HCT116 (cell line): ENCODE data around the gene ZDHHC1. TPM values are rescaled to one million over a fixed set of nuclear protein-coding genes. Genes with fewer than 3 reads are reported as not detected.

Experiments used
- ATAC-seq: fragments of 200-7000 bp; cut with Tn5 transposase; 2 replicates; pipeline ENCODE4 v1.9.1; 2020; ENCODE audit warnings: mild to moderate bottlenecking, moderate library complexity
- BruUV-seq: library from RNA; stranded (reverse); fragments of 400-500 nt; replicated peaks from 2 replicates; lab custom pipeline; 2021; lab: Mats Ljungman, UMichigan
- CTCF ChIA-PET: fragments of 300-600 bp; sonication (Branson Sonifier 250); formaldehyde crosslinking; loops from one replicate; lab custom pipeline; 2021; ENCODE audit warnings: antibody characterized with exemption; lab: Charles Lee
- POLR2A ChIA-PET: fragments of 300-600, 350-600 bp; sonication (Branson Sonifier 250); formaldehyde crosslinking; loops from one replicate; lab custom pipeline; 2021; ENCODE audit warnings: antibody characterized with exemption; lab: Charles Lee
- RAD21 ChIA-PET, 2 experiments: fragments of 300-600 bp; sonication (Branson Sonifier 250); formaldehyde crosslinking; loops; one replicate each; lab custom pipeline; 2023; ENCODE audit warnings: low total read pairs in 2 of 2; ENCODE audit not compliant: uncharacterized antibody in 2 of 2, unreplicated experiment in 2 of 2, low non-redundant PET in 1 of 2; lab: Charles Lee
- DNase-seq: peaks from one replicate; pipeline ENCODE4 v3.0.0-alpha.2; 2010; ENCODE audit warnings: low read depth, low spot score
- H2AFZ ChIP-seq: fragments of 200-600 bp; shearing (Covaris generic), sonication (generic); 2 replicates; pipeline ENCODE4 v1.6.1; 2017; ENCODE audit warnings: low read depth, mixed run types, mixed read lengths, antibody characterized with exemption, low read length; ENCODE audit not compliant: poor library complexity, severe bottlenecking
- H3K27ac ChIP-seq: 2 replicates; pipeline ENCODE4 v1.5.1; 2012; ENCODE audit warnings: low read depth, low read length
- H3K27me3 ChIP-seq: fragments of 200-600 bp; sonication (generic); 2 replicates; pipeline ENCODE4 v1.6.1; 2016; ENCODE audit warnings: mixed run types, low read length, mixed read lengths; ENCODE audit not compliant: insufficient read depth
- H3K36me3 ChIP-seq, 2 experiments: fragments of 200-500 bp in 1 of 2; fragments of 200-600 bp in 1 of 2; sonication (Bioruptor generic) in 1 of 2; sonication (generic) in 1 of 2; 2 replicates each; pipeline versions ENCODE4 v1.5.1 to v1.6.1; 2014 to 2016; ENCODE audit warnings: low read length in 2 of 2, inconsistent platforms in 1 of 2, mixed read lengths in 1 of 2, mixed run types in 1 of 2; ENCODE audit not compliant: insufficient read depth in 2 of 2, control insufficient read depth in 1 of 2
- H3K4me1 ChIP-seq, 2 experiments: fragments of 200-600 bp in 1 of 2; sonication (generic) in 1 of 2; 2 replicates each; pipeline versions ENCODE4 v1.5.1 to v1.6.1; 2012 to 2017; ENCODE audit warnings: low read length in 2 of 2, inconsistent platforms in 1 of 2, mild to moderate bottlenecking in 1 of 2, mixed read lengths in 1 of 2, mixed run types in 1 of 2, moderate library complexity in 1 of 2; ENCODE audit not compliant: insufficient read depth in 2 of 2, control insufficient read depth in 1 of 2
- H3K4me2 ChIP-seq: fragments of 200-600 bp; sonication (generic); 2 replicates; pipeline ENCODE4 v1.6.1; 2017; ENCODE audit warnings: mixed run types, low read length, mixed read lengths
- H3K4me3 ChIP-seq, 2 experiments: fragments of 200-600 bp in 1 of 2; sonication (generic) in 1 of 2; replicated peaks in 1 of 2; 2 replicates each; pipeline ENCODE4 v1.5.1; 2011 to 2016; ENCODE audit warnings: low read length in 2 of 2, control low read depth in 1 of 2, low read depth in 1 of 2, mild to moderate bottlenecking in 1 of 2, mixed read lengths in 1 of 2, mixed run types in 1 of 2
- H3K79me2 ChIP-seq: fragments of 200-600 bp; sonication (generic); 2 replicates; pipeline ENCODE4 v1.6.1; 2017; ENCODE audit warnings: mild to moderate bottlenecking, mixed run types, low read length, moderate library complexity, mixed read lengths; ENCODE audit not compliant: insufficient read depth
- H3K9ac ChIP-seq: fragments of 200-600 bp; sonication (generic); 2 replicates; pipeline ENCODE4 v1.6.1; 2016; ENCODE audit warnings: low read length, mixed read lengths
- H3K9me2 ChIP-seq: fragments of 200-600 bp; sonication (generic), shearing (Covaris generic); 2 replicates; pipeline ENCODE4 v1.6.1; 2017; ENCODE audit warnings: mixed run types, mild to moderate bottlenecking, moderate library complexity; ENCODE audit not compliant: insufficient read depth
- H3K9me3 ChIP-seq, 2 experiments: fragments of 200-500 bp in 1 of 2; fragments of 200-600 bp in 1 of 2; sonication (Bioruptor generic) in 1 of 2; sonication (generic) in 1 of 2; 2 replicates each; pipeline ENCODE4 v1.6.1; 2014 to 2017; ENCODE audit warnings: low read length in 2 of 2, mixed read lengths in 2 of 2, inconsistent platforms in 1 of 2, low read depth in 1 of 2, mild to moderate bottlenecking in 1 of 2, mixed run types in 1 of 2, moderate library complexity in 1 of 2; ENCODE audit not compliant: control insufficient read depth in 1 of 2, insufficient read depth in 1 of 2
- H4K20me1 ChIP-seq: fragments of 200-600 bp; sonication (generic), shearing (Covaris generic); 2 replicates; pipeline ENCODE4 v1.6.1; 2017; ENCODE audit warnings: mixed run types, mild to moderate bottlenecking, moderate library complexity; ENCODE audit not compliant: insufficient read depth
- ATF3 ChIP-seq: IDR thresholded peaks from 2 replicates; pipeline ENCODE4 v1.6.1; 2012
- EGR1 ChIP-seq: IDR thresholded peaks from 2 replicates; pipeline ENCODE4 v1.6.1; 2012; ENCODE audit warnings: low read depth
- ELF1 ChIP-seq: IDR thresholded peaks from 2 replicates; pipeline ENCODE4 v1.6.1; 2012; ENCODE audit warnings: low read depth, borderline replicate concordance
- EZH2phosphoT487 ChIP-seq: fragments of 200-600 bp; IDR thresholded peaks from 2 replicates; pipeline ENCODE4 v1.6.1; 2018; ENCODE audit warnings: antibody characterized with exemption, borderline replicate concordance
- JUND ChIP-seq: IDR thresholded peaks from 2 replicates; pipeline ENCODE4 v1.6.1; 2012
- POLR2AphosphoS5 ChIP-seq: IDR thresholded peaks from 2 replicates; pipeline ENCODE4 v1.6.1; 2011; ENCODE audit warnings: mild to moderate bottlenecking, low read depth, low read length, moderate library complexity
- RAD21 ChIP-seq: IDR thresholded peaks from 2 replicates; pipeline ENCODE4 v1.6.1; 2012; ENCODE audit warnings: low read depth, mild to moderate bottlenecking
- REST ChIP-seq: IDR thresholded peaks from 2 replicates; pipeline ENCODE4 v1.6.1; 2012; ENCODE audit warnings: low read depth
- SIN3A ChIP-seq: IDR thresholded peaks from 2 replicates; pipeline ENCODE4 v1.6.1; 2012; ENCODE audit warnings: low read depth
- TCF7L2 ChIP-seq: IDR thresholded peaks from 2 replicates; pipeline ENCODE4 v1.7.0; 2011; ENCODE audit warnings: borderline replicate concordance, inconsistent platforms; ENCODE audit not compliant: insufficient read depth, insufficient read length; ENCODE audit errors: extremely low read depth
- YY1 ChIP-seq: IDR thresholded peaks from 2 replicates; pipeline ENCODE4 v1.6.1; 2011; ENCODE audit warnings: low read length, low read depth, moderate library complexity, mild to moderate bottlenecking; ENCODE audit not compliant: insufficient replicate concordance; ENCODE audit errors: extremely low read depth
- ZNF274 ChIP-seq: fragments of 200-500 bp; sonication (Bioruptor generic); IDR thresholded peaks from 2 replicates; pipeline ENCODE4 v1.6.1; 2014; ENCODE audit warnings: mild to moderate bottlenecking, low read depth, low read length, inconsistent platforms
- intact Hi-C: fragments of 100-400 bp; cut with micrococcal nuclease; formaldehyde crosslinking; loops from 2 replicates; pipeline ENCODE4 v1.10.0; 2022
- total RNA-seq: library from RNA; stranded (reverse); gene quantifications from one replicate; pipeline ENCODE4 v1.2.1, GENCODE V29; 2021; ENCODE audit not compliant: unreplicated experiment

The ZDHHC1 gene
- total RNA-seq, 1 experiment from 2014 or later, result 9.1 TPM

DNA sequence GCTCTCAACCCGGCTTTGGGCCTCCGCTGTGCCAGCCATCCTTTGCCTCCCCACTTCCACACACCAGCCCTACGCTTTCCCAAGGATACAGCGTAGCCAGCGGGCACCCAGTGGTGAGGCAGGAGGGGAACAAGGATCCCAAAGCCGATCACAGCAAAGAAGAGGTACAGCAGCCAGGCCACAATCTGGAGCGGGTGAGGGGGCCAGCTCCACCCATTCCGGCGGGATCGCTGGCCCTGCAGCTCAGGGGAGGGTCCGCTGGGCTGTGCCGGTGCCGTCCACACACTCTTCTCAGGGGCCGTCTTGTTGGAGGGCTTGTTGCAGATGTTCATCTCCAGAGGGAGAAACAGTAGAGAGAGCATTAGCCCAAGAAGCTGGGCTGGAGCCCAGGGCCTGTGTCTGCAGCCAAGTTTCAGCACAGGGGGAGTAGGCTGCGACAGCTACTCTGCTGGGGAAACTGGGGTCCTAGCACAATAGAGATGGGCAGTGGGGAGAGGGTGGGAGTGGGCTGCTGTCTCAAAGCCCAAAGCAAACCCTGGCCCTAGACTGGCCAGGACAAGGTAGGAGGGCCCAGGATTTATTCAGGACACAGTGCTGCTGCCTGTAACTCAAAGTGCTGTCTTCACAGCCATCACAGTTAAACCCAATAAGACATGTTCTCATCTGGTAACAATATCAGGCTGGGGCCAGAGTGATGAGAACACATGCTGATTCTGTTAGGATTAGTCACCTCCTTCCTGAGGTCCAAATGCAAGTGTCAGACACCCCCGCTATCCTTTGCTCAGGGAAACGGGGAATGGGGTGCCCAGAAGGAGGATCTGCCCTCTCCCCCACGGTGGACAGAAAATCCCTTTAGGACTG is 9.9 kb downstream of the ZDHHC1 start:
- H3K4me3 ChIP-seq, result no peak overlapping the region
- no peaks in the 10 kb centered on the region for H3K27me3 ChIP-seq
- no peak for ATAC-seq
- no TSS peak for BruUV-seq
- POLR2A ChIA-PET, result no interaction called here
- H3K27ac ChIP-seq, result no peak overlapping the region
- RAD21 ChIA-PET, result no interaction called here
- no peaks in the 10 kb centered on the region for H3K36me3 ChIP-seq
- CTCF ChIA-PET, result no interaction called here
- no peak for TF ChIP-seq SIN3A
- no peak for TF ChIP-seq JUND
- no peak for TF ChIP-seq EGR1
- no peak for TF ChIP-seq ZNF274
- no peak for TF ChIP-seq REST
- TF ChIP-seq ATF3, result no peak
- TF ChIP-seq EZH2phosphoT487, result no peak
- no peak for TF ChIP-seq TCF7L2
- TF ChIP-seq ELF1, result no peak
- TF ChIP-seq POLR2AphosphoS5, result no peak
- TF ChIP-seq RAD21, result no peak
- no peak for TF ChIP-seq YY1
- H4K20me1 ChIP-seq, result no peaks in the 10 kb centered on the region
- H3K9me2 ChIP-seq, result no peaks in the 10 kb centered on the region
- H3K9me3 ChIP-seq, result no peaks in the 10 kb centered on the region
- H3K4me2 ChIP-seq, result no peak overlapping the region
- H2AFZ ChIP-seq, result no peak overlapping the region
- H3K9ac ChIP-seq, result no peak overlapping the region
- H3K79me2 ChIP-seq, result no peaks in the 10 kb centered on the region
- DNase-seq, result no peak
- peaks cover 23 to 38% of the 10 kb centered on the region in 2 experiments for H3K4me1 ChIP-seq
- intact Hi-C loops, result no loop called here
